AG09319 (cell line): ENCODE data around the gene ATP10B.

Experiments
- DNase-seq: peaks from one replicate; pipeline ENCODE4 v3.0.0-alpha.2; 2010; ENCODE audit warnings: low read depth; ENCODE audit errors: extremely low read depth
- TF ChIP-seq, protein P1 (sequence below): IDR thresholded peaks from 2 replicates; pipeline ENCODE4 v1.5.1; 2011; ENCODE audit warnings: low read depth, mild to moderate bottlenecking, inconsistent platforms, low read length, moderate library complexity

The ATP10B gene

DNA sequence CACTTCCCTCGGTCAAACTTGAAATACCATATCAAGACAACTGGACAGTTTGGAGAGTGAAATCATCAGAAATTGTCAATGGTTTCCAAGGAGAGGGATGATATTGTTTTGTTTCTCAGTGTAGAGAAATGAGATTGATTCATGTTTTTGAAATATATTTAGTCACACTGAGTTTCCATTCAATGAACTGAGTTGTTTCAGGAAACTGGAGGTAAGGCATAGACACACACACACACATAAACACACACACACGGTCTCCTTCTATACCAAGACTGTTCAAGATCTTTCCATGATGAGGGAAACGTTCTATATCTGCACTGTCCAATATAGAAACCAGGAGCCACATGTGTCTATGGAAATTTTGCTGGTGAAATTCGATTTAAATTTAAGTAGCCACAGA lies 247.5 kb downstream of the ATP10B start:
- TF ChIP-seq, protein P1, sequence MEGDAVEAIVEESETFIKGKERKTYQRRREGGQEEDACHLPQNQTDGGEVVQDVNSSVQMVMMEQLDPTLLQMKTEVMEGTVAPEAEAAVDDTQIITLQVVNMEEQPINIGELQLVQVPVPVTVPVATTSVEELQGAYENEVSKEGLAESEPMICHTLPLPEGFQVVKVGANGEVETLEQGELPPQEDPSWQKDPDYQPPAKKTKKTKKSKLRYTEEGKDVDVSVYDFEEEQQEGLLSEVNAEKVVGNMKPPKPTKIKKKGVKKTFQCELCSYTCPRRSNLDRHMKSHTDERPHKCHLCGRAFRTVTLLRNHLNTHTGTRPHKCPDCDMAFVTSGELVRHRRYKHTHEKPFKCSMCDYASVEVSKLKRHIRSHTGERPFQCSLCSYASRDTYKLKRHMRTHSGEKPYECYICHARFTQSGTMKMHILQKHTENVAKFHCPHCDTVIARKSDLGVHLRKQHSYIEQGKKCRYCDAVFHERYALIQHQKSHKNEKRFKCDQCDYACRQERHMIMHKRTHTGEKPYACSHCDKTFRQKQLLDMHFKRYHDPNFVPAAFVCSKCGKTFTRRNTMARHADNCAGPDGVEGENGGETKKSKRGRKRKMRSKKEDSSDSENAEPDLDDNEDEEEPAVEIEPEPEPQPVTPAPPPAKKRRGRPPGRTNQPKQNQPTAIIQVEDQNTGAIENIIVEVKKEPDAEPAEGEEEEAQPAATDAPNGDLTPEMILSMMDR = no peak
- DNase-seq = no peak

DNA sequence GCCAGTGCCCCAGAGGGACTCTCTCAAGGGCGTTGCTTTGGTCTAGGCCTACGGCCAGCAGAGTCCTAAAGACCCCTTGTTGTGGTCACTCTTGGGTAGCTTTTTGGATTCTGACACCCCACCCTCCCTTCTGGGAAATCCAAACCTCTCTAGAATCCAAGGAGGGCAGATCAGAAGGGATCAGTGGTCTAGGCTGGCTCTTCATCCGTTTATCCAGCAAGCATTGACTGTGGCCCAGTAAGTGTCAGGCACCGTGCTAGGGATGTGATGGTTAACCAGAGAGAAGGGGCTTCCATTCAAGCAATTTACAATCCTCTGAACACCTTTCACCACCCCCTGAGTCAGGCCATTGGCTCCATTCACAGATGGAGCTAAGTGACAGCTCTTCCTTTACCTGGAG lies 249.3 kb downstream of the ATP10B start:
- TF ChIP-seq, protein P1 = no peak
- DNase-seq = no peak

DNA sequence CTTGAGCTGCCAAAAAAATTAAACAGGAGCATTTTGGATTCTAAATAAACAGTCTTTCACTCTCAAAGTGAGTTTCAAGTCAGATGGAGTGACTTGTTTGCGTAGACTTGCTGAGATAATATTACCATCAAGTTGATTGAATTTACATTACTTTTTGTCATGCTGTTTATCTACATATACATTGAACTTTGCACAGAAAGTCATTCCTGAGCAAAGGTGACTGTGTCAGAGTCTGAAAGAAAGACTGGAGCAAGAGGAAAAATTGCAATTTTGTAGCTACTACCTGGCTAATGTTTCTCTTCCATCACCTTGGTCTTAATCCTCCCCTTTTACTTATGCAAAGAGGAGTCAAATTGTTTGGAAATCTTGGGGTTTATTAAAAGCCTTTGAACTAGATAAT lies 251.0 kb downstream of the ATP10B start:
- DNase-seq = no peak
- TF ChIP-seq, protein P1 = no peak

DNA sequence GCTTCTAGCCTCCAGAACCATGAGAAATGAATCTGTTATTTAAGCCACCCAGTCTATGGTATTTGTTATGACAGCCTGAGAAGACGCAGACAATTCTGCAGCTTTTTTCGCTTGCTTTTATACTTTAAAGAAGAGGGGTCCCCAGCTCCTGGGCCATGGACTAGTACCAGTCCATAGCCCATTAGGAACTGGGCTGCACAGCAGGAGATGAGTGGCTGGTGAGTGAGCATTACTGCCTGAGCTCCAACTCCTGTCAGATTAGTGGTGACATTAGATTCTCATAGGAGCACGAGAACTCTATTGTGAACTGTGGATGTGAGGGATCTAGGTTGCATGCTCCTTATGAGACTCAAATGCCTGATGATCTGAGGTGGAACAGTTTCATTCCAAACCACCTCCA lies 278.7 kb downstream of the ATP10B start:
- TF ChIP-seq, protein P1 = no peak
- DNase-seq = no peak

DNA sequence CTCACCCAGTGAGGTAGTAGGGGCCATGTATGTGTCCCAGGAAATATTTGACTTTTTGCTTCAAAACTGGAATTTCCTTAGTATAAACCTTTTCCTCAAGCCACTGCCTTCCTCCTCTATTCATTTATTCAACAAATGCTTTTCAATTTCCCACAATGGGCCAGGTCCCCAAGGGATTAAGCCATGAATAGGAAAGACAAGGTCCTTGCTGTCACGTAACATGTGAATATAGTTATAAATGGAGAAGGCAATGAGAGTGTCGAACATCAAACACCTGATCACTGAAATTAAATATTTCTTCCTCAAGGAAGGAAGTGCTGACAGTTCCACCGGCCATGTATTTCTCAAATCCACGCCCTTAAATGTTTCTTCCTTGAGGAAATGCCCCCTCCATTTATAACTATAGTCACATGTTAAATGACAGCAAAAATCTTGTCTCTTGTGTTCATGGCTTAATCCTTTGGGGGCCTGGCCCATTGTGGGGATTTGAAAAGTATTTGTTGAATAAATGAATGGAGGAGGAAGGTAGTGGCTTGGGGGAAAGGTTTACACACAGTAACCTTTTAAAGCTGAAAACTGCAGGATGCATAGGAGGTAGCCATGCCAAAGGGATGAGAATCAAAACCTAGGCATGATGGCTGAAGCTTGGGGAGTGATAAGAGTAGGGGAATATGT lies 284.8 kb downstream of the ATP10B start:
- DNase-seq = no peak
- TF ChIP-seq, protein P1 = no peak

GRCh38 chr5:160565376-160565775 lies 286.6 kb downstream of the ATP10B start:
- DNase-seq = no peak
- TF ChIP-seq, protein P1 = no peak

- DNase-seq = no peak
- TF ChIP-seq, protein P1 = no peak
Observed at GRCh38 chr5:160556846-160557245, 295.2 kb downstream of the ATP10B start.
